K562 (cell line): Measurements from ENCODE around the gene CD55.

Source experiments
- GTF2F1 ChIP-seq: IDR thresholded peaks from 2 replicates; pipeline ENCODE4 v1.6.1; 2011; ENCODE audit warnings: low read depth, low read length, improper control_type of control experiment
- HCFC1 ChIP-seq: IDR thresholded peaks from 2 replicates; pipeline ENCODE4 v1.6.1; 2012; ENCODE audit warnings: low read depth, low read length, improper control_type of control experiment
- MYC ChIP-seq, 2 experiments: fragments of 250-450 bp in 1 of 2; sonication (Bioruptor Pico) in 1 of 2; IDR thresholded peaks; 2 replicates each; pipeline versions ENCODE4 v1.5.1 to v1.6.1; 2012 to 2021; ENCODE audit warnings: low read depth in 2 of 2, borderline replicate concordance in 1 of 2, improper control_type of control experiment in 1 of 2, low read length in 1 of 2, mild to moderate bottlenecking in 1 of 2, moderate library complexity in 1 of 2
- SMAD1 ChIP-seq: fragments of 150-350 bp; IDR thresholded peaks from 2 replicates; pipeline ENCODE4 v1.6.1; 2014; ENCODE audit warnings: low read length, low read depth; ENCODE audit not compliant: partially characterized antibody
- SNRNP70 ChIP-seq: fragments of 200-400 bp; formaldehyde crosslinking; optimal IDR thresholded peaks from 2 replicates; pipeline ENCODE3; 2017; ENCODE audit warnings: low read depth, low read length
- SP2 ChIP-seq: IDR thresholded peaks from 2 replicates; pipeline ENCODE4 v1.6.1; 2011; ENCODE audit warnings: mild to moderate bottlenecking, low read depth, low read length, moderate library complexity; ENCODE audit not compliant: poor library complexity, severe bottlenecking; ENCODE audit errors: extremely low read depth
- TARDBP ChIP-seq: fragments of 450-650 bp; IDR thresholded peaks from 2 replicates; pipeline ENCODE4 v1.6.1; 2016
- ZBTB8A ChIP-seq: fragments of 450-650 bp; IDR thresholded peaks from 2 replicates; pipeline ENCODE4 v1.6.1; 2018; ENCODE audit warnings: mild to moderate bottlenecking, moderate library complexity; ENCODE audit not compliant: partially characterized antibody
- ZNF175 ChIP-seq: fragments of 200-800 bp; sonication (Bioruptor generic); IDR thresholded peaks from 2 replicates; pipeline ENCODE4 v1.6.1; 2016; ENCODE audit warnings: low read depth, mild to moderate bottlenecking, missing genetic modification characterization, missing compliant biosample characterization
- ZZZ3 ChIP-seq: fragments of 450-650 bp; IDR thresholded peaks from 2 replicates; pipeline ENCODE4 v1.6.1; 2016; ENCODE audit warnings: antibody characterized with exemption, mild to moderate bottlenecking, moderate library complexity
- TF ChIP-seq, protein P1 (sequence below), 3 experiments: IDR thresholded peaks in 2 of 3; conservative IDR thresholded peaks in 1 of 3; 2 replicates each; pipeline ENCODE4 v1.5.1; 2011 to 2012; ENCODE audit warnings: low read length in 3 of 3, mild to moderate bottlenecking in 3 of 3, control low read depth in 2 of 3, improper control_type of control experiment in 1 of 3, inconsistent platforms in 1 of 3, low read depth in 1 of 3, mixed read lengths in 1 of 3, moderate library complexity in 1 of 3; ENCODE audit not compliant: insufficient read depth in 2 of 3

DNA sequence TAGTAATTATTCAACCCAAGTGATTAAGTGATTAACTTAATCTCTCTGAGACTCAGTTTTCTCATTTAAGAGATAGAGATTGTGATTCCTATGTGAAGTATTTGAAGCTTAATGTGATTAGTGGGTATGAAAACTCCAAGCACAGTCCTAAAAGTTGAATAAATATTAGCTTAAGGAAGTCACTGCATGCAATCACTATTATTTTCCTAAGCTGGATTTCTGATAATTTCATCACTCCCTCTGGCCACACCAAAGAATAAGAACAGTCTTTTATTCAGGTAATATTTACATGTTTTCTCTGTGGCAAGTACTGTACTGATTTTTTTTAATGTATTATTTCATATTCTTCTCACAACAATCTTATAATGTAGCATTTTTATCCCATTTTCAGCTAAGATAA lies 31.1 kb downstream of the CD55 start:
- no peak for TF ChIP-seq SP2
- no peak for TF ChIP-seq ZZZ3
- no peak for TF ChIP-seq GTF2F1
- TF ChIP-seq, protein P1, sequence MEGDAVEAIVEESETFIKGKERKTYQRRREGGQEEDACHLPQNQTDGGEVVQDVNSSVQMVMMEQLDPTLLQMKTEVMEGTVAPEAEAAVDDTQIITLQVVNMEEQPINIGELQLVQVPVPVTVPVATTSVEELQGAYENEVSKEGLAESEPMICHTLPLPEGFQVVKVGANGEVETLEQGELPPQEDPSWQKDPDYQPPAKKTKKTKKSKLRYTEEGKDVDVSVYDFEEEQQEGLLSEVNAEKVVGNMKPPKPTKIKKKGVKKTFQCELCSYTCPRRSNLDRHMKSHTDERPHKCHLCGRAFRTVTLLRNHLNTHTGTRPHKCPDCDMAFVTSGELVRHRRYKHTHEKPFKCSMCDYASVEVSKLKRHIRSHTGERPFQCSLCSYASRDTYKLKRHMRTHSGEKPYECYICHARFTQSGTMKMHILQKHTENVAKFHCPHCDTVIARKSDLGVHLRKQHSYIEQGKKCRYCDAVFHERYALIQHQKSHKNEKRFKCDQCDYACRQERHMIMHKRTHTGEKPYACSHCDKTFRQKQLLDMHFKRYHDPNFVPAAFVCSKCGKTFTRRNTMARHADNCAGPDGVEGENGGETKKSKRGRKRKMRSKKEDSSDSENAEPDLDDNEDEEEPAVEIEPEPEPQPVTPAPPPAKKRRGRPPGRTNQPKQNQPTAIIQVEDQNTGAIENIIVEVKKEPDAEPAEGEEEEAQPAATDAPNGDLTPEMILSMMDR (IDR thresholded peaks at IDR 0.05 in 2 of 3, conservative IDR thresholded peaks at IDR 0.05 in 1 of 3; ENCODE audit: insufficient read depth in 2 of 3, low read depth in 1 of 3, low read length in 3 of 3) = no peak
- no peak for TF ChIP-seq ZNF175 (CRISPR knock-in tag)
- no peak for TF ChIP-seq SNRNP70
- no peak for TF ChIP-seq SMAD1
- no peak for TF ChIP-seq MYC (IDR thresholded peaks at IDR 0.05; ENCODE audit: low read depth, low read length)
- TF ChIP-seq MYC (CRISPR knock-in tag; IDR thresholded peaks at IDR 0.05; ENCODE audit: borderline replicate concordance, low read depth) = no peak
- no peak for TF ChIP-seq TARDBP
- TF ChIP-seq ZBTB8A = no peak
- TF ChIP-seq HCFC1 = no peak
